ENCODE results near the gene LRRC8C. TPM values are rescaled to one million over a fixed set of nuclear protein-coding genes. Genes with fewer than 3 reads are reported as not detected.

Gene LRRC8C
- total RNA-seq, 1 donor from 2014 or later, result 5.5 TPM

DNA sequence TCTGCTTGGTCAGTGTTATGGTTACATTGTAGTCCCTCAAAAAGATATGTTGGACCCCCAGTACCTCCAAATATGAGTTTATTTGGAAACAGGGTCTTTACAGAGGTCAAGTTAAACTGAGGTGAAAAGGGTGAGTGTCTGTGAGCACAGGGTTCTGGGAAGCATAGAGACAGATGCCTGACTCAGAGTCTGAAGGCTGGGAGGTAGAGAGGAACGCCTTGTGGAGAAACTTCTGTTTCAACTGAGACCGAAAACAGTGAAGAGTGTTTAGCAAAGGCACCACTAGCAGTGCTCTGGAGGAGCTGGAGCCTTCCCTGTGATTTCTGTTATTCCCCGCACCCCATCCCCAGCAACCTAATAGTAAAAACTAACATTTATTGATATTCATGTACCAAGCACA lies 122.7 kb downstream of the LRRC8C start:
- no peak overlapping the region for H3K4me2 ChIP-seq

DNA sequence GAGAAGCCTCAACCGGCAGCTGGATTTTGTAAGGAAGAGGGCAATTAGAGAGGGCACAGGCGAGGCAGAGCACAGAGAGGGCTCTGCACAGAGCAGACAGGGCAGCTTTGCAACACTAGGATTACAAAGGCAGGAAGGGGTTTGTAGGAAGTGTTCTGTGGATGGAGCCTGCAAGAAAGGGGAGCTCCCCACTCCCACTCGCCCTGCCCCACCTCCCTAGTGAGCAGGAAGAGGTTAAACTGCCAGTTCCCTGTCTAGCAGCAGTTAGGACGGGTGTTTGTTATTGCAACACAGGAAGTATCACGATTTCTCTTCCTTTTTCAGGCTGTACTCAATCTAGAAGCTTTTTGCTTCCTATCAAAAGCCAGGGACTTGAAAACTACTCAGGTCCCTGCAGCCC lies 124.6 kb downstream of the LRRC8C start:
- no peak overlapping the region for H3K27ac ChIP-seq
- no peak for TF ChIP-seq EZH2 (IDR thresholded peaks at IDR 0.05)
- TF ChIP-seq EZH2phosphoT487 (IDR thresholded peaks at IDR 0.05), result no peak
- TF ChIP-seq CTCF (IDR thresholded peaks at IDR 0.05), result no peak
- peaks cover 10% of the 10 kb centered on the region for H3K4me1 Mint-ChIP-seq
- peaks cover 15% of the 10 kb centered on the region for H3K4me1 ChIP-seq
- no peaks in the 10 kb centered on the region for H3K36me3 ChIP-seq
- peak overlapping the region; percentile 68 for H2AFZ ChIP-seq (replicated peaks)
- DNase-seq (ENCODE audit: low spot score), result no peak
- no peaks in the 10 kb centered on the region for H3K9me3 ChIP-seq (ENCODE audit: low read depth)
- H3K79me2 ChIP-seq (ENCODE audit: low read depth), result no peaks in the 10 kb centered on the region
- H3K36me3 Mint-ChIP-seq, result no peaks in the 10 kb centered on the region
- no peak overlapping the region for H3K4me3 ChIP-seq
- no peak overlapping the region for H3K4me3 Mint-ChIP-seq
- H3K27me3 Mint-ChIP-seq (ENCODE audit: insufficient read depth, low read depth), result peaks cover 2% of the 10 kb centered on the region
- peaks cover 3% of the 10 kb centered on the region for H3K9me3 Mint-ChIP-seq
- H3K27ac Mint-ChIP-seq, result no peak overlapping the region
- H3F3A ChIP-seq (ENCODE audit: low read depth), result peaks cover 2% of the 10 kb centered on the region
- peaks cover 13% of the 10 kb centered on the region for H3K27me3 ChIP-seq
- H4K20me1 ChIP-seq (ENCODE audit: low read depth), result no peaks in the 10 kb centered on the region
- H3K4me2 ChIP-seq, result no peak overlapping the region
- no peak overlapping the region for H3K9ac ChIP-seq

More for the DNA sequence above, 122.7 kb downstream of the LRRC8C start:
- Mint-ChIP-seq H3K9me3 (peaks cover 3% of the 10 kb centered on the region), H3K4me3 (no peak overlapping the region), H3K27me3 (ENCODE audit: insufficient read depth, low read depth) (peaks cover 2% of the 10 kb centered on the region), H3K4me1 (peaks cover 7% of the 10 kb centered on the region), H3K36me3 (no peaks in the 10 kb centered on the region), H3K27ac (no peak overlapping the region)
- Histone ChIP-seq H3K4me3 (no peak overlapping the region), H3K4me1 (peaks cover 13% of the 10 kb centered on the region), H3K27ac (no peak overlapping the region), H3K9ac (no peak overlapping the region), H4K20me1 (ENCODE audit: low read depth) (no peaks in the 10 kb centered on the region), H2AFZ (replicated peaks) (no peak overlapping the region), H3K9me3 (ENCODE audit: low read depth) (no peaks in the 10 kb centered on the region), H3K27me3 (no peaks in the 10 kb centered on the region), H3F3A (ENCODE audit: low read depth) (no peaks in the 10 kb centered on the region), H3K36me3 (no peaks in the 10 kb centered on the region), H3K79me2 (ENCODE audit: low read depth) (no peaks in the 10 kb centered on the region)
- no peak for TF ChIP-seq EZH2phosphoT487 (IDR thresholded peaks at IDR 0.05)
- TF ChIP-seq CTCF (IDR thresholded peaks at IDR 0.05), result no peak
- TF ChIP-seq EZH2 (IDR thresholded peaks at IDR 0.05), result no peak
- DNase-seq (ENCODE audit: low spot score), result no peak

- H3K27ac Mint-ChIP-seq, result no peak overlapping the region
Observed at GRCh38 chr1:89758156-89758555, 125.2 kb downstream of the LRRC8C start.

More at GRCh38 chr1:89758156-89758555, 125.2 kb downstream of the LRRC8C start:
- TF ChIP-seq EZH2phosphoT487 (IDR thresholded peaks at IDR 0.05) (no peak), EZH2 (IDR thresholded peaks at IDR 0.05) (no peak), CTCF (IDR thresholded peaks at IDR 0.05) (no peak)
- H3K4me1 ChIP-seq, result peaks cover 17% of the 10 kb centered on the region
- Mint-ChIP-seq H3K9me3 (no peaks in the 10 kb centered on the region), H3K36me3 (no peaks in the 10 kb centered on the region), H3K4me3 (no peak overlapping the region), H3K27me3 (ENCODE audit: insufficient read depth, low read depth) (peaks cover 2% of the 10 kb centered on the region), H3K4me1 (peaks cover 11% of the 10 kb centered on the region)
- no peak overlapping the region for H3K9ac ChIP-seq
- no peak overlapping the region for H3K4me2 ChIP-seq
- H3K9me3 ChIP-seq (ENCODE audit: low read depth), result no peaks in the 10 kb centered on the region
- no peak overlapping the region for H3K27ac ChIP-seq
- no peaks in the 10 kb centered on the region for H3K36me3 ChIP-seq
- peak overlapping the region; percentile 68 for H2AFZ ChIP-seq (replicated peaks)
- DNase-seq (ENCODE audit: low spot score), result no peak
- H3F3A ChIP-seq (ENCODE audit: low read depth), result peaks cover 6% of the 10 kb centered on the region
- H3K4me3 ChIP-seq, result no peak overlapping the region
- H3K79me2 ChIP-seq (ENCODE audit: low read depth), result no peaks in the 10 kb centered on the region
- no peaks in the 10 kb centered on the region for H4K20me1 ChIP-seq (ENCODE audit: low read depth)
- H3K27me3 ChIP-seq, result peaks cover 13% of the 10 kb centered on the region
